ENCODE data around the gene CYP3A5.

The CYP3A5 gene

GRCh38 chr7:99605527-99605926, 74.3 kb downstream of the CYP3A5 start:
- no peak for DNase-seq

DNA sequence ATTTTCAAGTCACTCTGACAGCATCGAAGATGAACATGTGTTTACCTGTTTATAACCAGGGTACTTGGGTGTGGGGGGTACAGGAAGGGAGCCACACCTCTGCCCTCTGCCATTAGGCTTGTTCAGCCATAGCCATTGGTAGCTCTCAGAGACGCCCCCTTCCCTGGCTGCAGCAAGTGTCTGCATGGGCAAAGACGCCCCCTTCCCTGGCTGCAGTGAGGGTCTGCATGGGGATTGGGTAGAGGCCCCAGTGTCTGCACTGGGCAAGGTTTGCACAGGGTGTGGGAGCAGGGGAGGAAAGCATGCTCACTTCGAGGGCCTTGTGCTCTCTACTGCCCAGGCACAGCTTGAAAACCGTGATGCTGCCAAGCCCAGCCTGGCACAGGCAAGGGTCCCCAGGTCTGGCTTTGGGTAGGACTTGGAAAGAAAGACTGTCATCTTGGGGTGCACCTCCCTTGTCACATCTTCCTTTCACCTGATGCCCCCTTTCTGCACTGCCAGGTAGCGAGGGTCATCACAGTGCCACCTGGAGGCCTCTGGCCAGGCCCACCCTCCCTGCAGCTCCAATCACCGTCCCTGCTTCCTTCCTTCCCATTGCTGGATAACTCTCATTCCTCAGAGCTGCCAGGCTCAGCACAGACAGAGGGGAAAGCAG, 78.0 kb downstream of the CYP3A5 start:
- DNase-seq, result no peak

GRCh38 chr7:99599836-99600235, 80.0 kb downstream of the CYP3A5 start:
- no peak for DNase-seq
